ENCODE measurements around the gene DNM3.

The DNM3 gene

DNA sequence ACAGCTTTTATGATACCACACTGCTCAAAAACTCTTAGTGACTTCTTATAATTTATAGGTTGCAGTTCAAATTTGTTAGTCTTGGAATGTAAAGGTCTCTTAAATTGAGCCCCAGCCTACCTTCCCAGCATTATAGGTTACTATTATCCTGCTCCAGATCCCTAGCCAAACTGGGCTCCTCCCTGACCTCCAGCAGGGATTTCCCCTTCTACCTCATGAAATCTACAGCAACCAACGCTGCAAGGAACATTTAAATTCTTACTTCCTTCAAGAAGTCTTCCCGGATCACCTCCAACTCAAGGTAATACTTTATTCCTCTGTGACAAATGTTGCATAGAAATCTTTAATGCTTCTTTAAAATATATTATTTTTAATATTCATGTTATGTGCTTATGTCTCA, 324.1 kb downstream of the DNM3 start:
- TF ChIP-seq ZNF175 (tag by site-specific recombination; IDR thresholded peaks at IDR 0.05) (no peak), ZNF112 (tag by site-specific recombination; IDR thresholded peaks at IDR 0.05) (no peak), ZNF426 (tag by site-specific recombination; IDR thresholded peaks at IDR 0.05) (no peak), ZNF350 (tag by site-specific recombination; IDR thresholded peaks at IDR 0.05) (no peak), ZNF280D (tag by site-specific recombination; IDR thresholded peaks at IDR 0.05) (no peak), ZNF140 (tag by site-specific recombination; IDR thresholded peaks at IDR 0.05) (no peak), ZNF341 (tag by site-specific recombination; IDR thresholded peaks at IDR 0.05; ENCODE audit: low read depth) (no peak), ZNF777 (tag by site-specific recombination; IDR thresholded peaks at IDR 0.05; ENCODE audit: borderline replicate concordance) (no peak), ZNF239 (tag by site-specific recombination; IDR thresholded peaks at IDR 0.05) (no peak), ZNF202 (tag by site-specific recombination; IDR thresholded peaks at IDR 0.05; ENCODE audit: borderline replicate concordance) (no peak)
- TF ChIP-seq, protein P1, sequence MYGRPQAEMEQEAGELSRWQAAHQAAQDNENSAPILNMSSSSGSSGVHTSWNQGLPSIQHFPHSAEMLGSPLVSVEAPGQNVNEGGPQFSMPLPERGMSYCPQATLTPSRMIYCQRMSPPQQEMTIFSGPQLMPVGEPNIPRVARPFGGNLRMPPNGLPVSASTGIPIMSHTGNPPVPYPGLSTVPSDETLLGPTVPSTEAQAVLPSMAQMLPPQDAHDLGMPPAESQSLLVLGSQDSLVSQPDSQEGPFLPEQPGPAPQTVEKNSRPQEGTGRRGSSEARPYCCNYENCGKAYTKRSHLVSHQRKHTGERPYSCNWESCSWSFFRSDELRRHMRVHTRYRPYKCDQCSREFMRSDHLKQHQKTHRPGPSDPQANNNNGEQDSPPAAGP (tag by site-specific recombination; IDR thresholded peaks at IDR 0.05), result no peak
- TF ChIP-seq, protein P2, sequence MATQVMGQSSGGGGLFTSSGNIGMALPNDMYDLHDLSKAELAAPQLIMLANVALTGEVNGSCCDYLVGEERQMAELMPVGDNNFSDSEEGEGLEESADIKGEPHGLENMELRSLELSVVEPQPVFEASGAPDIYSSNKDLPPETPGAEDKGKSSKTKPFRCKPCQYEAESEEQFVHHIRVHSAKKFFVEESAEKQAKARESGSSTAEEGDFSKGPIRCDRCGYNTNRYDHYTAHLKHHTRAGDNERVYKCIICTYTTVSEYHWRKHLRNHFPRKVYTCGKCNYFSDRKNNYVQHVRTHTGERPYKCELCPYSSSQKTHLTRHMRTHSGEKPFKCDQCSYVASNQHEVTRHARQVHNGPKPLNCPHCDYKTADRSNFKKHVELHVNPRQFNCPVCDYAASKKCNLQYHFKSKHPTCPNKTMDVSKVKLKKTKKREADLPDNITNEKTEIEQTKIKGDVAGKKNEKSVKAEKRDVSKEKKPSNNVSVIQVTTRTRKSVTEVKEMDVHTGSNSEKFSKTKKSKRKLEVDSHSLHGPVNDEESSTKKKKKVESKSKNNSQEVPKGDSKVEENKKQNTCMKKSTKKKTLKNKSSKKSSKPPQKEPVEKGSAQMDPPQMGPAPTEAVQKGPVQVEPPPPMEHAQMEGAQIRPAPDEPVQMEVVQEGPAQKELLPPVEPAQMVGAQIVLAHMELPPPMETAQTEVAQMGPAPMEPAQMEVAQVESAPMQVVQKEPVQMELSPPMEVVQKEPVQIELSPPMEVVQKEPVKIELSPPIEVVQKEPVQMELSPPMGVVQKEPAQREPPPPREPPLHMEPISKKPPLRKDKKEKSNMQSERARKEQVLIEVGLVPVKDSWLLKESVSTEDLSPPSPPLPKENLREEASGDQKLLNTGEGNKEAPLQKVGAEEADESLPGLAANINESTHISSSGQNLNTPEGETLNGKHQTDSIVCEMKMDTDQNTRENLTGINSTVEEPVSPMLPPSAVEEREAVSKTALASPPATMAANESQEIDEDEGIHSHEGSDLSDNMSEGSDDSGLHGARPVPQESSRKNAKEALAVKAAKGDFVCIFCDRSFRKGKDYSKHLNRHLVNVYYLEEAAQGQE (tag by site-specific recombination; IDR thresholded peaks at IDR 0.05), result no peak
- POLR2A ChIA-PET, result no interaction called here
- CTCF ChIA-PET, result interaction anchor here (1.0 kb wide), 1 partner anchor 233 kb away, joined by 3 read pairs; no protein-coding TSS in a partner anchor

GRCh38 chr1:172167796-172168596, 326.7 kb downstream of the DNM3 start:
- H3K9me3 ChIP-seq (ENCODE audit: control insufficient read depth, insufficient read depth, low read depth, low read length), result no peaks in the 10 kb centered on the region
- no peaks in the 10 kb centered on the region for H3K4me1 ChIP-seq (ENCODE audit: control insufficient read depth, insufficient read depth, low read length)
- CTCF ChIA-PET, result interaction anchor here (0.5 to 0.6 kb wide), 2 partner anchors 25 to 128 kb away, joined by 4 to 6 read pairs; no protein-coding TSS in a partner anchor
- no peaks in the 10 kb centered on the region for H3K36me3 ChIP-seq (ENCODE audit: control insufficient read depth in 2 of 2, insufficient read depth in 1 of 2, low read length in 2 of 2)
- no peak overlapping the region for H3K27ac ChIP-seq (ENCODE audit: extremely low read depth, low read depth, low read length)
- POLR2A ChIA-PET, result no interaction called here
- H3K4me3 ChIP-seq (ENCODE audit: low read depth, low read length), result no peak overlapping the region
- TF ChIP-seq ZNF433 (tag by site-specific recombination; IDR thresholded peaks at IDR 0.05; ENCODE audit: low read depth) (no peak), ZFP37 (tag by site-specific recombination; IDR thresholded peaks at IDR 0.05) (no peak), GLIS2 (tag by site-specific recombination; IDR thresholded peaks at IDR 0.05) (no peak), ZNF311 (tag by site-specific recombination; IDR thresholded peaks at IDR 0.05; ENCODE audit: borderline replicate concordance) (no peak), ZNF274 (IDR thresholded peaks at IDR 0.05; ENCODE audit: low read length) (no peak), ZNF274 (tag by site-specific recombination; IDR thresholded peaks at IDR 0.05; ENCODE audit: borderline replicate concordance) (no peak), ZNF426 (tag by site-specific recombination; IDR thresholded peaks at IDR 0.05) (no peak), ZSCAN30 (tag by site-specific recombination; IDR thresholded peaks at IDR 0.05) (no peak), ZNF366 (tag by site-specific recombination; conservative IDR thresholded peaks at IDR 0.05) (no peak), ZNF416 (tag by site-specific recombination; IDR thresholded peaks at IDR 0.05) (no peak), ZNF626 (tag by site-specific recombination; IDR thresholded peaks at IDR 0.05) (no peak), ZNF223 (tag by site-specific recombination; IDR thresholded peaks at IDR 0.05) (no peak)
- TF ChIP-seq, protein P3, sequence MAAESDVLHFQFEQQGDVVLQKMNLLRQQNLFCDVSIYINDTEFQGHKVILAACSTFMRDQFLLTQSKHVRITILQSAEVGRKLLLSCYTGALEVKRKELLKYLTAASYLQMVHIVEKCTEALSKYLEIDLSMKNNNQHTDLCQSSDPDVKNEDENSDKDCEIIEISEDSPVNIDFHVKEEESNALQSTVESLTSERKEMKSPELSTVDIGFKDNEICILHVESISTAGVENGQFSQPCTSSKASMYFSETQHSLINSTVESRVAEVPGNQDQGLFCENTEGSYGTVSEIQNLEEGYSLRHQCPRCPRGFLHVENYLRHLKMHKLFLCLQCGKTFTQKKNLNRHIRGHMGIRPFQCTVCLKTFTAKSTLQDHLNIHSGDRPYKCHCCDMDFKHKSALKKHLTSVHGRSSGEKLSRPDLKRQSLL (tag by site-specific recombination; IDR thresholded peaks at IDR 0.05), result no peak
- TF ChIP-seq, protein P4, sequence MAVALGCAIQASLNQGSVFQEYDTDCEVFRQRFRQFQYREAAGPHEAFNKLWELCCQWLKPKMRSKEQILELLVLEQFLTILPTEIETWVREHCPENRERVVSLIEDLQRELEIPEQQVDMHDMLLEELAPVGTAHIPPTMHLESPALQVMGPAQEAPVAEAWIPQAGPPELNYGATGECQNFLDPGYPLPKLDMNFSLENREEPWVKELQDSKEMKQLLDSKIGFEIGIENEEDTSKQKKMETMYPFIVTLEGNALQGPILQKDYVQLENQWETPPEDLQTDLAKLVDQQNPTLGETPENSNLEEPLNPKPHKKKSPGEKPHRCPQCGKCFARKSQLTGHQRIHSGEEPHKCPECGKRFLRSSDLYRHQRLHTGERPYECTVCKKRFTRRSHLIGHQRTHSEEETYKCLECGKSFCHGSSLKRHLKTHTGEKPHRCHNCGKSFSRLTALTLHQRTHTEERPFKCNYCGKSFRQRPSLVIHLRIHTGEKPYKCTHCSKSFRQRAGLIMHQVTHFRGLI (tag by site-specific recombination; IDR thresholded peaks at IDR 0.05), result no peak

More for the DNA sequence above, 324.1 kb downstream of the DNM3 start:
- Histone ChIP-seq H3K27ac (ENCODE audit: extremely low read depth, low read depth, low read length) (no peak overlapping the region), H3K4me1 (ENCODE audit: control insufficient read depth, insufficient read depth, low read length) (no peaks in the 10 kb centered on the region), H3K4me3 (ENCODE audit: low read depth, low read length) (no peak overlapping the region), H3K36me3 (ENCODE audit: control insufficient read depth in 2 of 2, insufficient read depth in 1 of 2, low read length in 2 of 2) (no peaks in the 10 kb centered on the region), H3K9me3 (ENCODE audit: control insufficient read depth, insufficient read depth, low read depth, low read length) (no peaks in the 10 kb centered on the region)
